GM19397 (cell line): ENCODE measurements around the gene SPATA16.

Experiments used
- ATAC-seq: cut with Tn5 transposase; IDR thresholded peaks from one replicate; pipeline ENCODE4 v1.9.1; 2021; ENCODE audit warnings: mild to moderate bottlenecking, moderate library complexity; ENCODE audit not compliant: unreplicated experiment

Gene SPATA16

GRCh38 chr3:173007079-173007723 is 133.8 kb downstream of the SPATA16 start:
- ATAC-seq, result no peak

GRCh38 chr3:173006006-173006405 is 135.0 kb downstream of the SPATA16 start:
- ATAC-seq, result no peak

GRCh38 chr3:173004681-173005080 is 136.4 kb downstream of the SPATA16 start:
- ATAC-seq, result no peak

GRCh38 chr3:173003956-173004355 is 137.1 kb downstream of the SPATA16 start:
- no peak for ATAC-seq

GRCh38 chr3:173003471-173003870 is 137.6 kb downstream of the SPATA16 start:
- ATAC-seq, result no peak

DNA sequence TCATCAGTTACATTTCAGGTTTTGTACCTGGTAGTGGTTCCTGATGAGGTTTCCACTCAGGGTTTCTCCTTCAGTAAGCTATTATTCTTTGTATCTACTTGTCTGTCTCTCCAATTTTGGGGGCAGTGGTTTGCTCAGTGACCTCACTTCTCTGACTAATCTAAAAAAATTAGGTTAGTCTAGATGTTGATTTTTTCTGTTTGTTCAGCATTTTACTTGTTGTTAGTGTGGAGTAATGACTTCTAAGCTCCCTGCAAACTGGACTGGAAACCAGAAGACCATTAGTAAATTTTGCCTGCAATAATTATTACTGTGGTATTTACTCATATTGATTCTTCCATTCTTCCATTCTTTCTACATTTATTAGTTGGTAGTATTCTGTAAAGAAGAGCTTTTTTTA is 139.4 kb downstream of the SPATA16 start:
- no peak for ATAC-seq

DNA sequence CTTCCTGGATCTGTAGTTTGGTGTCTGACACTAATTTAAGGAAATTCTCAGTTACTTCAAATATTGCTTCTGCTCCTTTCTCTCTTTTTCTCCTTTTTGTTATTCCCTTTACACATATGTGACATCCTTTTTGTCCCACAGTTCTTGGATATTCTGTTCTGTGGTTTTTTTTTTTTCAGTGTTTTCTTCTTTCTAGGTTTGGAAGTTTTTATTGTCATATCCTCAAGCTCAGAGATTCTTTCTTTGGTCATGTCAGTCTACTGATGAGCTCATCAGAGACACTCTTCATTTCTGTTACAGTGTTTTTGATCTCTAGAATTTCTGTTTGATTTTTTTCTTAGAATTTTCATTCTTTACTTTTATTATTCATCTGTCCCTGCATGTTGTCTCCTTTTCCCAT is 140.5 kb downstream of the SPATA16 start:
- ATAC-seq, result no peak

GRCh38 chr3:172993412-172993811 is 147.6 kb downstream of the SPATA16 start:
- no peak for ATAC-seq

DNA sequence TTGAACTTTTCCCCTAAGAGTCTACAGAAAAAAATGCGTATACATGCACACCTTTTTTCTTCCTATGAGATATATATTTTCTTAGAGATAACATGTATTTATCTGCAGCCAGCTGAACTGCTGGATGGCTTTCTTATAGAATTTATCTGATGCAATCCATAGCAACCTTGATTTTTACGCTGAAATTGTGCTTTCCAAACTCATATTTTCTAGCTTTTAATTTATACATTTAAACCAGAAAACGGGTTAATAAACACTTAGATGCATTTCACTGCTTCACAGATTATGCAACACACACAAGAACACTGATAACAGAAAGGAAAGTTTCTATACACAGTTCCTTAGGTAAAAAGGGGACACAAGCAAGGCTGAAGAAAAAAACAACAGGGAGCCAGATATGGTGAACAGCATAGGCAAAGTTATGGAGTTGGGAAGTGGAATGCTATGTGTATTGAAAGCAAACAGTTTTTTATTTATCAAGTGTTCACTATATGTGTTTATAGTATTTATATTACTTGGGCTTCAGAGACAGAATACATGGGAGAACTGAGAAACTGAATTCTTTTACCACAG is 149.5 kb downstream of the SPATA16 start:
- ATAC-seq, result no peak

DNA sequence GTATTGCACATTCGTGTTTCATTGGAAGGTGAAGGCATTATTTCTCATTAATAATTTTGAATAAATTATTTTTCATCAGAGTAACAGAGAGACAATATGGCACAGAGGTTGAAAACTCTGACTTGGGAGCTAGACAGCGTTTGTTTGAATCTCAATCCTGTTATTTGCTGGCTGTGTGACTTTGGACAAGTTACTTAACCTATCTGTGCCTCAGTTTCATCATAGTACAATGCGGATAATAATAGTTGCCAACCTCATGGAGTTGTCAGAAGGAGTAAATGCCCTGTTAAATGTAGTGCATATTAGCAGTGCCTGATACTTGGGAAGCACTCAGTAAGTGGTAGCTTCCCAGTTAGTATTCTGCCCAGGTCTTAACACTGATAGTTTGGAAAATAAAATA is 151.7 kb downstream of the SPATA16 start:
- no peak for ATAC-seq

GRCh38 chr3:172987273-172987672 is 153.8 kb downstream of the SPATA16 start:
- no peak for ATAC-seq

- ATAC-seq, result no peak
These were observed 156.1 kb downstream of the SPATA16 start for GRCh38 chr3:172984914-172985313.

DNA sequence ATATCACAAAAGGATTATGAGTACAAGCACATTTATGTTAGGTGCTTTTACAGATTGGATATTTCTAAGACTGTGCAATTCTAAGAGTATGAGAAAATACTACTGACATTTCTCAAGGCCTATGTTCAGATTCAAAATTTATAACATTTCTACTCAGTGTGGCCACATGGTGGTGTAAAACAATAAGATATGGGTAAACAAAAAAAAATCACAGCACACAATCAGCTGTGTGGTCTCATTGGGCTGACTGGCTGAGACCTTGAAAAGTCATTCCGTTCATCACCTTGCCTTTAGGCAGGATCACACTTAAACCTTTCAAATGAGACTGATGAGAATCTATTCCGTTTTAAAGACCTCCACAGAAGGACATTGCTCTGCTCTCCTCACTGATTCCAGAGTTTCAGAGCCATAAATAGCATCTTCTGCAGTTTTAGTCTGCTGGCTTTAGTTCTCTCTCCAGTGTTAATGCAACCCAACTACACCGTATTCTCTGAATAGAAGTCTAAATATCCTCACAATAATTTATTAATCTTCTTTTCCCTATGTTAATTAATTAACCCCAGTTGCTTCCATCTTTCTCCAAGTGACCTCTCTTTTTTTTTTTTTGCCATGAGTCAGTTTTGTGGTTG is 158.2 kb downstream of the SPATA16 start:
- ATAC-seq, result no peak

- ATAC-seq, result no peak
These were observed 159.5 kb downstream of the SPATA16 start for GRCh38 chr3:172981407-172981983.

GRCh38 chr3:172980849-172981248 is 160.2 kb downstream of the SPATA16 start:
- ATAC-seq, result no peak

GRCh38 chr3:172977696-172978095 is 163.3 kb downstream of the SPATA16 start:
- no peak for ATAC-seq

- no peak for ATAC-seq
These were observed 166.1 kb downstream of the SPATA16 start for GRCh38 chr3:172974969-172975368.

DNA sequence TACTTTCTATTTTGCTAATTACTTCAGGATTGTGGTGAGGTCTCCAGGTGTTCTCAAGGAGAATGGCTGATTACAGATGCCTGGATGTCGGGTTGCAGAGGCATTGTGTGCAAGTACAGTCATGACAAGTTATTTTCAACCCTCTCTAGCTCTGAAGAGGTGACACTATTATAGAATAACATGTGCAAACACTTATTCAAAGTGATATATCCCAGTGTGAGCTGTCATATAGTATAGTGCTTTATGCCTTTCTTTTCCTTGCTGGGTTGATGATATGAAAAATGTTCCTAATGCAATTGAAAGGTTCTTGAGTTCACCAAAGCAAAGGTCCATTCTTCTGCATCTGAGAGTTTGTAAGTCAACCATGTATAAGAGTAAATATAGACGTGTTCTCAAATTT is 167.2 kb downstream of the SPATA16 start:
- no peak for ATAC-seq

- no peak for ATAC-seq
These were observed 168.3 kb downstream of the SPATA16 start for GRCh38 chr3:172972717-172973116.

DNA sequence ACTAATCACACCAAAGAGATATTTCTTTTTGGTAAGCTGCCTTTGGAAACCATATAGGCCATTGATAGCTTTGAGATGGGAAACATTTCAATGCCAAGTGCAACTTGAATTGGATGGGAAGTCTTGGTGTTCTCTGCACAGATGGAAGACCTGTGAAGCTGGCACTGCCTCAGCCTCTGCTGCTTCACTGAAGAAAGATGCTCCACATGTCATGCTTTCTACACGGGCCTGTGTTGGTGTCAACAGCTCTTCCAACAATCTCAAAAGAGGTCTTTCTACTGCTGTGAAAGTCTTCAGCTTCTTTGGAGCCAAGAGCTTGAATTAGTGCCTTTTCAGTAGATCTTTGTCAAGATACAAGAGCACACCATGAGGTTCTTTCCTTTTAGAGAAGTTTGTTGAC is 169.0 kb downstream of the SPATA16 start:
- no peak for ATAC-seq

DNA sequence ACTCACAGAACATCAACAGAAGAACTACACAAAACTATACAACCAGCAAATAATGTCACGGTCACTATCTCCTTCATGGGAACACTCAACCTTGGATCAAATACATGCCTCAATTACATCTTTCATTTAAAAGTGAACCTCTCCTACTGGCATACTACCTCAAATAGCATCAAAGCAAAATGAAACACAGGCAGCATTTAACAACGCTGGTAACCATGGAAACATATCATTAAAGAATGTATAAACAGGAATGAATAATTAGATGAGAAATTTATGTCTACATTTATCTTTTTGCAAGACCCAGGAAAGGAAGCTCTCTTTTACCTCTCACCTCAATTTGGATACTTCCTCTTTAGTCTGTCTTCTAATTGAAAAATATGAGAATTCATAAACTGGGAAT is 172.4 kb downstream of the SPATA16 start:
- ATAC-seq, result no peak

DNA sequence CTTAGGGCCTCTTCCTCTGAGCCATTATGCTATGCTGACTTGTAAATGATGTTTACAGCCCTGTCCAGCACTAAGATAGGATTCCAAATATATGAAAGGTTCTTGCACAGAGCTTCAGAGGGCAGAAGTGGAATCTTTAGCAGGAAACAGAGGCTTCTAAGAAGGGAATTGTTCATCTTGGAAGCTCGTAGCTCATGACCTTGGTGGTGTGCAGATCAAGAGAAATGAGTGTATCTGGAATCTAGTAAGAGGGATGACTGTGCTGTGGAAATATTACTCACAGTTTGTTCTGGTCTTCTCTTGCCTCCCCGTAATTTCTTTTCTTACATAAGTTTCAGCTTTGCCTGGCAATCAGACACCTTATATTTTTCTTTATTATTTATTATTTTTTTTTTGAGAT is 175.8 kb downstream of the SPATA16 start:
- ATAC-seq, result no peak
